ENCODE data around the gene VSIG10L2.

VSIG10L2 gene

DNA sequence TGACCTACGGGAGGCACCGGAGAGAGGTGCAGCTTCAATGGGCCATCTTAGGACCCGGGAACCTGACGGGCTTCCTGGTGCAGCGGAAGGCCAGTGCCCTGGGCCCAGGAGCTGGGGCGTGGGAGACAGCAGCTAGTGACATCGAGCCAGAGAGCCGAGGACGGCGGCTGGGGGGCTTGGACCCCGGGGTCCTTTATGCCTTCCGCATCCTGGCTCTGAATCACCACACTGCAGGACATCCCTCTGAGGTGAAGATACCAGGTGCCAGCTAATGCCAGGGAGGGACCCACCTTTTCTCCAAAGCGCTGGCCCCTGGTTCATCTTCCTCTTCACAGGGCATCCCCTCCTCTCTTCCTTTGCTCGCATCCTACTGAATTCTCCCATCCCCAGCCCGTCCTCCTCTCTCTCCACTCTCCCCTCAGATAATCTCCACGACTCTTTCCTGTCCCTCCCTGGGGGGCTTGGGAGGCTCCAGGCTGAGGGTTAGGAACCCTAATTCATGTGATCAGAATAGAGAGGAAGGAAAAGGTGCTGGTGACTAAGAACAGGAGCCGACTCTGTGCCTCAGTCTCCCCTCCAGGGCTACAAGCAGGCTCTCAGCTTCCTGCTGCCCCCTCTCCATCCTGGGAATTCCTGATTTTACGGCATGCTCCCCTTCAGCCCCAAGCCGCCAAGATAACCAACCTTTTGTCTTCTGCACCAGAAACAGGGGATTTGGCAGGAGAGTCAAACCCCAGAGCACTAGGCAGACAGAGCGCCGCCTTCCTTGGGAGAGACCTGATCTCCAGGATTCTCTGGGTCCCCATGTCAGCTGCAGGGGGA lies 8.5 kb downstream of the VSIG10L2 start:
- TF ChIP-seq TAF1 (IDR thresholded peaks at IDR 0.05; ENCODE audit: low read depth) (no peak), CREB1 (IDR thresholded peaks at IDR 0.05; ENCODE audit: low read depth) (no peak), YY1 (IDR thresholded peaks at IDR 0.05; ENCODE audit: low read depth) (no peak), ZBTB7A (IDR thresholded peaks at IDR 0.05; ENCODE audit: low read depth) (no peak), TEAD4 (IDR thresholded peaks at IDR 0.05) (no peak), EP300 (IDR thresholded peaks at IDR 0.05; ENCODE audit: borderline replicate concordance) (no peak), USF1 (IDR thresholded peaks at IDR 0.05) (no peak)

GRCh38 chr11:125954945-125955640 lies 9.2 kb downstream of the VSIG10L2 start:
- TF ChIP-seq EGR1 (IDR thresholded peaks at IDR 0.05) = no peak
- TF ChIP-seq TAF1 (IDR thresholded peaks at IDR 0.05; ENCODE audit: low read depth) = no peak
- TF ChIP-seq CREB1 (IDR thresholded peaks at IDR 0.05; ENCODE audit: low read depth) = no peak
- TF ChIP-seq USF1 (IDR thresholded peaks at IDR 0.05) = no peak
- TF ChIP-seq EP300 (IDR thresholded peaks at IDR 0.05; ENCODE audit: borderline replicate concordance) = no peak
- no peak for TF ChIP-seq REST (IDR thresholded peaks at IDR 0.05; ENCODE audit: low read depth)
- no peak for TF ChIP-seq NFIC (IDR thresholded peaks at IDR 0.05)
- no peak for TF ChIP-seq TEAD4 (IDR thresholded peaks at IDR 0.05)
- TF ChIP-seq, protein P1, sequence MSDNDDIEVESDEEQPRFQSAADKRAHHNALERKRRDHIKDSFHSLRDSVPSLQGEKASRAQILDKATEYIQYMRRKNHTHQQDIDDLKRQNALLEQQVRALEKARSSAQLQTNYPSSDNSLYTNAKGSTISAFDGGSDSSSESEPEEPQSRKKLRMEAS (IDR thresholded peaks at IDR 0.05) = no peak
- no peak for TF ChIP-seq RAD21 (IDR thresholded peaks at IDR 0.05; ENCODE audit: low read depth)
- no peak for TF ChIP-seq CEBPB (IDR thresholded peaks at IDR 0.05)
- no peak for TF ChIP-seq FOXM1 (IDR thresholded peaks at IDR 0.05; ENCODE audit: borderline replicate concordance, low read depth)
- TF ChIP-seq TCF12 (IDR thresholded peaks at IDR 0.05; ENCODE audit: low read depth) = no peak
- no peak for TF ChIP-seq YY1 (IDR thresholded peaks at IDR 0.05; ENCODE audit: low read depth)
- TF ChIP-seq ZBTB7A (IDR thresholded peaks at IDR 0.05; ENCODE audit: low read depth) = no peak

GRCh38 chr11:125955856-125956255 lies 10.0 kb downstream of the VSIG10L2 start:
- TF ChIP-seq ZBTB7A (IDR thresholded peaks at IDR 0.05; ENCODE audit: low read depth) = no peak
- TF ChIP-seq EP300 (IDR thresholded peaks at IDR 0.05; ENCODE audit: borderline replicate concordance) = no peak

DNA sequence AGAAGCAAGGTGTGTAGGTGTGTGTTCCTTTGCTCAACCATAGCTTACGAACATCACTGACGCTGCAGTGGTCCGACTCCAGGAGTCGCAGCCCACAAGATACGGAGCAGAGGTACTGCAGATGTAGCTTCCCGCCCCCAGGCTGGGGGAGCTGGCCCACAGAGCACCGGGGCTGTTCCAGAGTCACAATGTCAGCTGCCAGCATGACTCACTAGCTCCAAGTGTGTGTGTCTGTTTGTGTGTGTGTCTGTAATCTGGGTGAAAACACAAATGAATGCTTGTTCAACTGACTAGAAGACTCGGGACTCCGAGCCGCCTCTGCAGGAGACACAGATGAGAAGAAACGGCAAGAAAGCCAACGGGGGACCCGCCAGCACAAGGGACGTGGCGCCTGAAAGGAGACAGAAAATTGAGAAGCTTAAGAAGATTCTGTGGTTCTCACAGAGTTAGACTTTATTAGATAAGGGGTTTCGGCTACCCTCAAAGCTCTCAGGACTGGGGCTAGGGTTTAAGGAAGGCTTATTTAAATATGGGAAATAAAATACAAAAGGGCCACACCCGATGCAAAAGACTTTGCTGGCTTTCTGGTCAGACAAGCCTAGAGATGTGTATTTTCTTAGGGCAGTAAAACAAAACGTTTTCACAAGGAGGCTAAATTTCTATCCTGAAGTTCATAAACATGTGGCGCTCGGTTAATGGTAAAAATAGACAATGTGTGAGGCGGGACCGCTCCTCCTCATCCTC lies 10.7 kb downstream of the VSIG10L2 start:
- no peak for TF ChIP-seq CEBPB (IDR thresholded peaks at IDR 0.05)
- no peak for TF ChIP-seq CREB1 (IDR thresholded peaks at IDR 0.05; ENCODE audit: low read depth)
- TF ChIP-seq REST (IDR thresholded peaks at IDR 0.05; ENCODE audit: low read depth) = no peak
- no peak for TF ChIP-seq TAF1 (IDR thresholded peaks at IDR 0.05; ENCODE audit: low read depth)
- no peak for TF ChIP-seq TEAD4 (IDR thresholded peaks at IDR 0.05)
- TF ChIP-seq EP300 (IDR thresholded peaks at IDR 0.05; ENCODE audit: borderline replicate concordance) = no peak
- TF ChIP-seq FOXM1 (IDR thresholded peaks at IDR 0.05; ENCODE audit: borderline replicate concordance, low read depth) = no peak
- no peak for TF ChIP-seq EGR1 (IDR thresholded peaks at IDR 0.05)
- no peak for TF ChIP-seq USF1 (IDR thresholded peaks at IDR 0.05)
- no peak for TF ChIP-seq RAD21 (IDR thresholded peaks at IDR 0.05; ENCODE audit: low read depth)
- TF ChIP-seq, protein P1 (IDR thresholded peaks at IDR 0.05) = no peak
- no peak for TF ChIP-seq TCF12 (IDR thresholded peaks at IDR 0.05; ENCODE audit: low read depth)
- TF ChIP-seq YY1 (IDR thresholded peaks at IDR 0.05; ENCODE audit: low read depth) = no peak
- TF ChIP-seq NFIC (IDR thresholded peaks at IDR 0.05) = no peak
- no peak for TF ChIP-seq ZBTB7A (IDR thresholded peaks at IDR 0.05; ENCODE audit: low read depth)
